ENCODE results near the gene ACHE.

The ACHE gene

GRCh38 chr7:100891568-100892247 is 4.0 kb downstream of the ACHE start:
- Histone ChIP-seq H3K4me3 (ENCODE audit: insufficient read length, low read depth) (no peak overlapping the region), H3K27me3 (ENCODE audit: insufficient read depth, insufficient read length) (peaks cover 8% of the 10 kb centered on the region), H3K36me3 (ENCODE audit: insufficient read depth, insufficient read length, low read length) (peaks cover 38% of the 10 kb centered on the region), H3K4me1 (ENCODE audit: insufficient read depth, insufficient read length) (peaks cover 15% of the 10 kb centered on the region), H3K9ac (ENCODE audit: insufficient read length, low read depth) (no peak overlapping the region), H3K9me3 (ENCODE audit: insufficient read depth, low read length) (no peaks in the 10 kb centered on the region)
- no peak for TF ChIP-seq SUZ12 (IDR thresholded peaks at IDR 0.05; ENCODE audit: extremely low read depth, insufficient read depth, insufficient read length)
- no peak for TF ChIP-seq YY1 (IDR thresholded peaks at IDR 0.05; ENCODE audit: insufficient read depth, insufficient read length)
- no peak for DNase-seq (ENCODE audit: low read depth, low spot score)

- H3K4me3 ChIP-seq (ENCODE audit: insufficient read length, low read depth) = peak overlapping the region; percentile 60
- H3K4me1 ChIP-seq (ENCODE audit: insufficient read depth, insufficient read length) = peaks cover 14% of the 10 kb centered on the region
- H3K36me3 ChIP-seq (ENCODE audit: insufficient read depth, insufficient read length, low read length) = peaks cover 46% of the 10 kb centered on the region
- DNase-seq (ENCODE audit: low read depth, low spot score) = no peak
- TF ChIP-seq YY1 (IDR thresholded peaks at IDR 0.05; ENCODE audit: insufficient read depth, insufficient read length) (no peak), SUZ12 (IDR thresholded peaks at IDR 0.05; ENCODE audit: extremely low read depth, insufficient read depth, insufficient read length) (no peak), ZNF274 (IDR thresholded peaks at IDR 0.05; ENCODE audit: low read depth, low read length) (no peak)
- peaks cover under 1% of the 10 kb centered on the region for H3K27me3 ChIP-seq (ENCODE audit: insufficient read depth, insufficient read length)
- H3K9me3 ChIP-seq (ENCODE audit: insufficient read depth, low read length) = no peaks in the 10 kb centered on the region
- H3K9ac ChIP-seq (ENCODE audit: insufficient read length, low read depth) = peak overlapping the region; percentile 70
These were observed 4.8 kb downstream of the ACHE start for GRCh38 chr7:100890653-100891567.

GRCh38 chr7:100888988-100889750 is 6.5 kb downstream of the ACHE start, which contains the start of gene UFSP1:
TSS of gene UFSP1 (minus strand) at chr7:100889715. CDS start at chr7:100889271, 444 bp downstream.
- Histone ChIP-seq H3K4me3 (ENCODE audit: insufficient read length, low read depth) (peak within 1 kb of the TSS; percentile 74), H3K4me1 (ENCODE audit: insufficient read depth, insufficient read length) (peaks cover 16% of the 10 kb centered on the region), H3K9me3 (ENCODE audit: insufficient read depth, low read length) (no peaks in the 10 kb centered on the region), H3K9ac (ENCODE audit: insufficient read length, low read depth) (peak within 1 kb of the TSS; percentile 97), H3K36me3 (ENCODE audit: insufficient read depth, insufficient read length, low read length) (peaks cover 63% of the 10 kb centered on the region), H3K27me3 (ENCODE audit: insufficient read depth, insufficient read length) (no peaks in the 10 kb centered on the region)
- no peak for TF ChIP-seq ZNF274 (IDR thresholded peaks at IDR 0.05; ENCODE audit: low read depth, low read length)
- no peak for DNase-seq (ENCODE audit: low read depth, low spot score)

- peaks cover 67% of the 10 kb centered on the region for H3K36me3 ChIP-seq (ENCODE audit: insufficient read depth, insufficient read length, low read length)
- H3K4me1 ChIP-seq (ENCODE audit: insufficient read depth, insufficient read length) = peaks cover 13% of the 10 kb centered on the region
- no peaks in the 10 kb centered on the region for H3K27me3 ChIP-seq (ENCODE audit: insufficient read depth, insufficient read length)
- DNase-seq (ENCODE audit: low read depth, low spot score) = no peak
- H3K4me3 ChIP-seq (ENCODE audit: insufficient read length, low read depth) = peak overlapping the region; percentile 74
- no peaks in the 10 kb centered on the region for H3K9me3 ChIP-seq (ENCODE audit: insufficient read depth, low read length)
- H3K9ac ChIP-seq (ENCODE audit: insufficient read length, low read depth) = peak overlapping the region; percentile 97
- TF ChIP-seq SUZ12 (IDR thresholded peaks at IDR 0.05; ENCODE audit: extremely low read depth, insufficient read depth, insufficient read length) (no peak), YY1 (IDR thresholded peaks at IDR 0.05; ENCODE audit: insufficient read depth, insufficient read length) (no peak), ZNF274 (IDR thresholded peaks at IDR 0.05; ENCODE audit: low read depth, low read length) (no peak)
These were observed 7.2 kb downstream of the ACHE start for GRCh38 chr7:100888291-100888987.

GRCh38 chr7:100887516-100888290 is 8.0 kb downstream of the ACHE start:
- Histone ChIP-seq H3K27me3 (ENCODE audit: insufficient read depth, insufficient read length) (no peaks in the 10 kb centered on the region), H3K36me3 (ENCODE audit: insufficient read depth, insufficient read length, low read length) (peaks cover 67% of the 10 kb centered on the region), H3K4me1 (ENCODE audit: insufficient read depth, insufficient read length) (peaks cover 13% of the 10 kb centered on the region), H3K4me3 (ENCODE audit: insufficient read length, low read depth) (peak overlapping the region; percentile 2), H3K9me3 (ENCODE audit: insufficient read depth, low read length) (no peaks in the 10 kb centered on the region), H3K9ac (ENCODE audit: insufficient read length, low read depth) (peak overlapping the region; percentile 37)
- no peak for TF ChIP-seq ZNF274 (IDR thresholded peaks at IDR 0.05; ENCODE audit: low read depth, low read length)
- TF ChIP-seq SUZ12 (IDR thresholded peaks at IDR 0.05; ENCODE audit: extremely low read depth, insufficient read depth, insufficient read length) = no peak
- no peak for TF ChIP-seq YY1 (IDR thresholded peaks at IDR 0.05; ENCODE audit: insufficient read depth, insufficient read length)
- DNase-seq (ENCODE audit: low read depth, low spot score) = no peak

- Histone ChIP-seq H3K9ac (ENCODE audit: insufficient read length, low read depth) (peak overlapping the region; percentile 39), H3K36me3 (ENCODE audit: insufficient read depth, insufficient read length, low read length) (peaks cover 69% of the 10 kb centered on the region)
- DNase-seq (ENCODE audit: low read depth, low spot score) = no peak
These were observed 8.7 kb downstream of the ACHE start for GRCh38 chr7:100886936-100887515.

More at GRCh38 chr7:100886936-100887515, 8.7 kb downstream of the ACHE start:
- no peak for TF ChIP-seq YY1 (IDR thresholded peaks at IDR 0.05; ENCODE audit: insufficient read depth, insufficient read length)
- TF ChIP-seq SUZ12 (IDR thresholded peaks at IDR 0.05; ENCODE audit: extremely low read depth, insufficient read depth, insufficient read length) = no peak
- TF ChIP-seq ZNF274 (IDR thresholded peaks at IDR 0.05; ENCODE audit: low read depth, low read length) = no peak
- Histone ChIP-seq H3K9me3 (ENCODE audit: insufficient read depth, low read length) (no peaks in the 10 kb centered on the region), H3K27me3 (ENCODE audit: insufficient read depth, insufficient read length) (no peaks in the 10 kb centered on the region), H3K4me1 (ENCODE audit: insufficient read depth, insufficient read length) (peaks cover 13% of the 10 kb centered on the region), H3K4me3 (ENCODE audit: insufficient read length, low read depth) (no peak overlapping the region)

Data from NT2/D1 (cell line).